CD14-positive monocyte (primary cell): Measurements from ENCODE around the gene CRIM1. TPM values are rescaled to one million over a fixed set of nuclear protein-coding genes. Genes with fewer than 3 reads are reported as not detected.

Source experiments
- DNase-seq, 3 donors: peaks; one replicate each; pipeline ENCODE4 v3.0.0-alpha.2; 2011 to 2022
- H2AFZ ChIP-seq: 2 replicates; pipeline ENCODE4 v1.6.0; 2012; ENCODE audit warnings: mild to moderate bottlenecking, low read depth, low read length, inconsistent platforms; ENCODE audit not compliant: insufficient read depth, poor library complexity, severe bottlenecking
- H3K27ac ChIP-seq, 2 donors: 1 replicate in 1 of 2; 2 replicates in 1 of 2; pipeline ENCODE4 v1.5.1; 2012 to 2013; ENCODE audit warnings: low read length in 2 of 2, control low read depth in 1 of 2, inconsistent platforms in 1 of 2, low read depth in 1 of 2, mild to moderate bottlenecking in 1 of 2
- H3K27me3 ChIP-seq, 2 donors: one replicate each; pipeline versions ENCODE4 v1.6.0 to v1.6.1; 2011 to 2013; ENCODE audit warnings: low read length in 2 of 2; ENCODE audit not compliant: control insufficient read depth in 2 of 2, insufficient read depth in 2 of 2
- H3K36me3 ChIP-seq, 2 donors: replicated peaks in 1 of 2; 1 replicate in 1 of 2; 2 replicates in 1 of 2; pipeline versions ENCODE4 v1.5.1 to v1.6.1; 2012 to 2013; ENCODE audit warnings: low read length in 2 of 2, control low read depth in 1 of 2, inconsistent platforms in 1 of 2, mild to moderate bottlenecking in 1 of 2; ENCODE audit not compliant: insufficient read depth in 2 of 2, control insufficient read depth in 1 of 2
- H3K4me1 ChIP-seq, 2 donors: 1 replicate in 1 of 2; 2 replicates in 1 of 2; pipeline versions ENCODE4 v1.5.1 to v1.6.1; 2012 to 2013; ENCODE audit warnings: low read length in 2 of 2, control low read depth in 1 of 2, inconsistent platforms in 1 of 2, mild to moderate bottlenecking in 1 of 2, moderate library complexity in 1 of 2; ENCODE audit not compliant: insufficient read depth in 2 of 2, control insufficient read depth in 1 of 2
- H3K4me2 ChIP-seq: replicated peaks from 2 replicates; pipeline ENCODE3; 2012; ENCODE audit warnings: low read length, moderate library complexity, mild to moderate bottlenecking; ENCODE audit not compliant: poor library complexity, severe bottlenecking; ENCODE audit errors: extremely low read depth
- H3K4me3 ChIP-seq, 3 experiments: fragments of 200-600 bp in 1 of 3; sonication (generic) in 1 of 3; replicated peaks in 1 of 3; 1 replicate in 2 of 3; 2 replicates in 1 of 3; pipeline ENCODE4 v1.5.1; 2011 to 2013; ENCODE audit warnings: low read length in 3 of 3, mild to moderate bottlenecking in 3 of 3, control low read depth in 2 of 3, low read depth in 2 of 3, inconsistent platforms in 1 of 3, moderate library complexity in 1 of 3
- H3K79me2 ChIP-seq: 2 replicates; pipeline ENCODE4 v1.6.0; 2012; ENCODE audit warnings: mild to moderate bottlenecking, control low read depth, inconsistent platforms, low read length, moderate library complexity; ENCODE audit not compliant: insufficient read depth
- H3K9ac ChIP-seq: 2 replicates; pipeline ENCODE4 v1.6.0; 2017; ENCODE audit warnings: low read length, mild to moderate bottlenecking; ENCODE audit not compliant: insufficient read depth, poor library complexity, severe bottlenecking
- H3K9me3 ChIP-seq, 2 donors: replicated peaks in 1 of 2; 1 replicate in 1 of 2; 2 replicates in 1 of 2; pipeline versions ENCODE4 v1.5.1 to v1.6.1; 2012 to 2013; ENCODE audit warnings: low read length in 2 of 2, control low read depth in 1 of 2; ENCODE audit not compliant: control insufficient read depth in 1 of 2, insufficient read depth in 1 of 2
- H4K20me1 ChIP-seq: 2 replicates; pipeline ENCODE4 v1.6.0; 2012; ENCODE audit warnings: mild to moderate bottlenecking, low read length, control low read depth, moderate library complexity; ENCODE audit not compliant: insufficient read depth
- H3K27ac Mint-ChIP-seq, 7 donors: one replicate each; pipeline ENCODE4 v1.8.0; 2020; ENCODE audit warnings: mild to moderate bottlenecking in 7 of 7, mixed read lengths in 7 of 7, moderate library complexity in 6 of 7, inconsistent platforms in 2 of 7
- H3K27me3 Mint-ChIP-seq, 3 donors: one replicate each; pipeline ENCODE4 v1.8.0; 2021 to 2022; ENCODE audit warnings: low read depth in 3 of 3, mild to moderate bottlenecking in 3 of 3, mixed read lengths in 3 of 3, moderate library complexity in 3 of 3, inconsistent platforms in 1 of 3
- H3K36me3 Mint-ChIP-seq, 2 donors: one replicate each; pipeline ENCODE4 v1.8.0; 2020; ENCODE audit warnings: mixed read lengths in 2 of 2, inconsistent platforms in 1 of 2, mild to moderate bottlenecking in 1 of 2
- H3K4me1 Mint-ChIP-seq: one replicate; pipeline ENCODE4 v1.8.0; 2020; ENCODE audit warnings: mild to moderate bottlenecking, mixed read lengths
- H3K4me3 Mint-ChIP-seq, 2 donors: one replicate each; pipeline ENCODE4 v1.8.0; 2020; ENCODE audit warnings: mild to moderate bottlenecking in 2 of 2, mixed read lengths in 2 of 2, moderate library complexity in 1 of 2
- H3K9me3 Mint-ChIP-seq, 7 donors: one replicate each; pipeline ENCODE4 v1.8.0; 2020 to 2022; ENCODE audit warnings: mixed read lengths in 7 of 7, mild to moderate bottlenecking in 6 of 7, moderate library complexity in 6 of 7, inconsistent platforms in 2 of 7
- CTCF ChIP-seq: fragments of 200-600 bp; IDR thresholded peaks from one replicate; pipeline ENCODE4 v1.8.0; 2022; ENCODE audit warnings: antibody characterized with exemption, mild to moderate bottlenecking
- WGBS: methylation state at CpG from one replicate; pipeline ENCODE4 v1.1.5; 2013; ENCODE audit warnings: missing lambda C conversion rate; ENCODE audit not compliant: insufficient coverage; 5-methylcytosine and 5-hydroxymethylcytosine counted together
- intact Hi-C, 2 donors: fragments of 100-400 bp; cut with micrococcal nuclease; formaldehyde crosslinking; loops; one replicate each; pipeline versions ENCODE4 v1.15.0 to v1.15.1; 2023
- polyA plus RNA-seq, 3 donors: library from polyadenylated mRNA; depleted of rRNA in 1 of 3; unstranded in 2 of 3; stranded (reverse) in 1 of 3; fragments of 300-500 nt in 2 of 3; fragments of >200 nt in 1 of 3; fragmentation: Illumina TruSeq in 2 of 3; gene quantifications; 1 replicate in 2 of 3; 2 replicates in 1 of 3; pipeline ENCODE4 v1.2.3, GENCODE V29; 2012 to 2021

CRIM1 gene
- polyA plus RNA-seq, 3 donors, result 0.08 to 0.27 TPM; not detected in 1

- H3K4me1 ChIP-seq, result peaks cover 12 to 13% of the 10 kb centered on the region in 2 donors
- Mint-ChIP-seq H3K4me3 (no peak overlapping the region), H3K27ac (no peak overlapping the region), H3K4me1 (peaks cover 12% of the 10 kb centered on the region), H3K36me3 (no peaks in the 10 kb centered on the region), H3K27me3 (no peaks in the 10 kb centered on the region), H3K9me3 (peaks cover 0 to 6% (median 0%) of the 10 kb centered on the region in 7 donors)
- H2AFZ ChIP-seq, result no peak overlapping the region
- H3K27me3 ChIP-seq, result no peaks in the 10 kb centered on the region
- no peak overlapping the region for H3K9ac ChIP-seq
- H4K20me1 ChIP-seq, result no peaks in the 10 kb centered on the region
- DNase-seq, result no peak
- TF ChIP-seq CTCF, result no peak
- intact Hi-C loops, result no loop called here
- H3K4me2 ChIP-seq, result no peak overlapping the region
- H3K4me3 ChIP-seq, result no peak overlapping the region
- H3K36me3 ChIP-seq, result no peaks in the 10 kb centered on the region
- no peaks in the 10 kb centered on the region for H3K79me2 ChIP-seq
- H3K27ac ChIP-seq, result no peak overlapping the region
- 100% methylated on average over 2 of the region's 4 CpGs for whole genome bisulfite sequencing
- H3K9me3 ChIP-seq, result no peaks in the 10 kb centered on the region
Observed at GRCh38 chr2:36483290-36483689, 127.7 kb downstream of the CRIM1 start.

GRCh38 chr2:36484454-36484853 is 128.9 kb downstream of the CRIM1 start:
- TF ChIP-seq CTCF, result no peak
- Histone ChIP-seq H3K27ac (no peak overlapping the region), H3K9ac (no peak overlapping the region), H4K20me1 (no peaks in the 10 kb centered on the region), H3K4me2 (no peak overlapping the region), H3K4me1 (peaks cover under 1 to 1% of the 10 kb centered on the region in 2 donors), H2AFZ (no peak overlapping the region), H3K4me3 (no peak overlapping the region), H3K27me3 (no peaks in the 10 kb centered on the region), H3K36me3 (no peaks in the 10 kb centered on the region), H3K9me3 (no peaks in the 10 kb centered on the region), H3K79me2 (no peaks in the 10 kb centered on the region)
- no peak overlapping the region for H3K27ac Mint-ChIP-seq
- 100% methylated on average over 1 of the region's 4 CpGs for WGBS
- no peaks in the 10 kb centered on the region for H3K27me3 Mint-ChIP-seq
- no peak for DNase-seq
- peaks cover under 1% of the 10 kb centered on the region for H3K4me1 Mint-ChIP-seq
- H3K36me3 Mint-ChIP-seq, result no peaks in the 10 kb centered on the region
- H3K4me3 Mint-ChIP-seq, result no peak overlapping the region
- intact Hi-C loops, result no loop called here
- H3K9me3 Mint-ChIP-seq, result peaks cover 0 to 2% (median 0%) of the 10 kb centered on the region in 7 donors
